Loucy (cell line): Measurements from ENCODE around the gene APOA4.

Experiments
- EZH2phosphoT487 ChIP-seq: fragments of 200-600 bp; IDR thresholded peaks from 2 replicates; pipeline ENCODE4 v1.6.1; 2018; ENCODE audit warnings: antibody characterized with exemption, mild to moderate bottlenecking, moderate library complexity, borderline replicate concordance
- TF ChIP-seq, protein P1 (sequence below): fragments of 200-600 bp; sonication (generic); conservative IDR thresholded peaks from 2 replicates; pipeline ENCODE4 v1.5.1; 2014; ENCODE audit warnings: mild to moderate bottlenecking, antibody characterized with exemption, low read length

DNA sequence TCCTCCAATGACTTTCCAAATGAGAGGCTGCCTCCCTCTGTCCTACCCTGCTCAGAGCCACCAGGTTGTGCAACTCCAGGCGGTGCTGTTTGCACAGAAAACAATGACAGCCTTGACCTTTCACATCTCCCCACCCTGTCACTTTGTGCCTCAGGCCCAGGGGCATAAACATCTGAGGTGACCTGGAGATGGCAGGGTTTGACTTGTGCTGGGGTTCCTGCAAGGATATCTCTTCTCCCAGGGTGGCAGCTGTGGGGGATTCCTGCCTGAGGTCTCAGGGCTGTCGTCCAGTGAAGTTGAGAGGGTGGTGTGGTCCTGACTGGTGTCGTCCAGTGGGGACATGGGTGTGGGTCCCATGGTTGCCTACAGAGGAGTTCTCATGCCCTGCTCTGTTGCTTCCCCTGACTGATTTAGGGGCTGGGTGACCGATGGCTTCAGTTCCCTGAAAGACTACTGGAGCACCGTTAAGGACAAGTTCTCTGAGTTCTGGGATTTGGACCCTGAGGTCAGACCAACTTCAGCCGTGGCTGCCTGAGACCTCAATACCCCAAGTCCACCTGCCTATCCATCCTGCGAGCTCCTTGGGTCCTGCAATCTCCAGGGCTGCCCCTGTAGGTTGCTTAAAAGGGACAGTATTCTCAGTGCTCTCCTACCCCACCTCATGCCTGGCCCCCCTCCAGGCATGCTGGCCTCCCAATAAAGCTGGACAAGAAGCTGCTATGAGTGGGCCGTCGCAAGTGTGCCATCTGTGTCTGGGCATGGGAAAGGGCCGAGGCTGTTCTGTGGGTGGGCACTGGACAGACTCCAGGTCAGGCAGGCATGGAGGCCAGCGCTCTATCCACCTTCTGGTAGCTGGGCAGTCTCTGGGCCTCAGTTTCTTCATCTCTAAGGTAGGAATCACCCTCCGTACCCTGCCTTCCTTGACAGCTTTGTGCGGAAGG is 9.5 kb upstream of the APOA4 start:
- TF ChIP-seq, protein P1, sequence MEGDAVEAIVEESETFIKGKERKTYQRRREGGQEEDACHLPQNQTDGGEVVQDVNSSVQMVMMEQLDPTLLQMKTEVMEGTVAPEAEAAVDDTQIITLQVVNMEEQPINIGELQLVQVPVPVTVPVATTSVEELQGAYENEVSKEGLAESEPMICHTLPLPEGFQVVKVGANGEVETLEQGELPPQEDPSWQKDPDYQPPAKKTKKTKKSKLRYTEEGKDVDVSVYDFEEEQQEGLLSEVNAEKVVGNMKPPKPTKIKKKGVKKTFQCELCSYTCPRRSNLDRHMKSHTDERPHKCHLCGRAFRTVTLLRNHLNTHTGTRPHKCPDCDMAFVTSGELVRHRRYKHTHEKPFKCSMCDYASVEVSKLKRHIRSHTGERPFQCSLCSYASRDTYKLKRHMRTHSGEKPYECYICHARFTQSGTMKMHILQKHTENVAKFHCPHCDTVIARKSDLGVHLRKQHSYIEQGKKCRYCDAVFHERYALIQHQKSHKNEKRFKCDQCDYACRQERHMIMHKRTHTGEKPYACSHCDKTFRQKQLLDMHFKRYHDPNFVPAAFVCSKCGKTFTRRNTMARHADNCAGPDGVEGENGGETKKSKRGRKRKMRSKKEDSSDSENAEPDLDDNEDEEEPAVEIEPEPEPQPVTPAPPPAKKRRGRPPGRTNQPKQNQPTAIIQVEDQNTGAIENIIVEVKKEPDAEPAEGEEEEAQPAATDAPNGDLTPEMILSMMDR = peak; percentile 40
- TF ChIP-seq EZH2phosphoT487 = no peak
